ENCODE results near the gene MTF2. TPM values are rescaled to one million over a fixed set of nuclear protein-coding genes. Genes with fewer than 3 reads are reported as not detected.

Gene MTF2
- total RNA-seq, 1 experiment from 2014 or later: 19.2 TPM

- DNase-seq (ENCODE audit: low spot score): no peak
These were observed 101.9 kb downstream of the MTF2 start, which contains the start of gene CCDC18 for GRCh38 chr1:93180723-93181613. Gene CCDC18 (plus strand): TSS chr1:93180724. CDS start chr1:93183362, 2,638 bp downstream.

- DNase-seq (ENCODE audit: low spot score): no peak
These were observed 107.6 kb downstream of the MTF2 start for GRCh38 chr1:93186667-93187066.

Other genes with a start within 250 kb of the MTF2 start
- gene RPL5, start 247.2 kb upstream of the MTF2 start, total RNA-seq (2014; rRNA removed; shearing (Covaris generic)): 1,169 and 1,308 TPM in 2 replicates
- 0.38 and 0.97 TPM in 2 replicates for gene DIPK1A, start 117.8 kb upstream of the MTF2 start, total RNA-seq (2014; rRNA removed; shearing (Covaris generic))
- 40.3 and 47.1 TPM in 2 replicates for gene TMED5, start 101.1 kb downstream of the MTF2 start, total RNA-seq (2014; rRNA removed; shearing (Covaris generic))
- 4.7 and 9.0 TPM in 2 replicates for gene CCDC18, start 101.4 kb downstream of the MTF2 start, total RNA-seq (2014; rRNA removed; shearing (Covaris generic))

Data from HT-29 (cell line).